IPS-15b (cell line): Measurements from ENCODE around the gene HERC3.

ENCODE experiments used
- H3K27me3 ChIP-seq: one replicate; pipeline ENCODE4 v1.6.1; 2013; ENCODE audit warnings: low read length; ENCODE audit not compliant: control insufficient read depth, insufficient read depth
- H3K36me3 ChIP-seq: one replicate; pipeline ENCODE4 v1.6.1; 2013; ENCODE audit warnings: low read length; ENCODE audit not compliant: control insufficient read depth, insufficient read depth
- H3K4me1 ChIP-seq: one replicate; pipeline ENCODE4 v1.6.1; 2013; ENCODE audit warnings: mild to moderate bottlenecking, low read length; ENCODE audit not compliant: control insufficient read depth, insufficient read depth
- H3K4me3 ChIP-seq: one replicate; pipeline ENCODE4 v1.5.1; 2013; ENCODE audit warnings: low read depth, low read length
- H3K9ac ChIP-seq: one replicate; pipeline ENCODE4 v1.6.1; 2013; ENCODE audit warnings: low read depth, mild to moderate bottlenecking, low read length
- H3K9me3 ChIP-seq: one replicate; pipeline ENCODE4 v1.6.1; 2013; ENCODE audit warnings: mild to moderate bottlenecking, low read length; ENCODE audit not compliant: control insufficient read depth, insufficient read depth

Gene HERC3

DNA sequence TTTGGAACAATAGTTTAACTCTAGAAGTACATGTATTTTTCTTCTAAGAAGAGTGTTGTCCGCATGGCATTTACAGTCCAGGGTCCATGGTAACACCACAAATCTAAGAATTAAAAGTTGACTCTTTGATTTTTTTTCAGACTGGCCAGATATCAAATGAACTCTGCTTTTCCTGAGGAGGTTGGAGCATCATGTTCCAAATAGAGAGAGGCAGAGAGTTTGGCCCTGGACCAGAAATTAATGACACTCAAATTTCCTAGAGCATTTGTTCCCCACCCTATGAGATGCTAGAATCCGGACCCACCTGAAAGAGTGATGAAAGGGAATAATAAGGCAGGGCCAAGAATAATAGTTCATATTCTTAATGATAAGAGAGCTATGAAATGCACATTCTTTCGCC lies 152.3 kb downstream of the HERC3 start:
- Histone ChIP-seq H3K4me3 (no peak overlapping the region), H3K27me3 (no peaks in the 10 kb centered on the region), H3K9ac (no peak overlapping the region), H3K4me1 (no peaks in the 10 kb centered on the region), H3K9me3 (no peaks in the 10 kb centered on the region), H3K36me3 (no peaks in the 10 kb centered on the region)

DNA sequence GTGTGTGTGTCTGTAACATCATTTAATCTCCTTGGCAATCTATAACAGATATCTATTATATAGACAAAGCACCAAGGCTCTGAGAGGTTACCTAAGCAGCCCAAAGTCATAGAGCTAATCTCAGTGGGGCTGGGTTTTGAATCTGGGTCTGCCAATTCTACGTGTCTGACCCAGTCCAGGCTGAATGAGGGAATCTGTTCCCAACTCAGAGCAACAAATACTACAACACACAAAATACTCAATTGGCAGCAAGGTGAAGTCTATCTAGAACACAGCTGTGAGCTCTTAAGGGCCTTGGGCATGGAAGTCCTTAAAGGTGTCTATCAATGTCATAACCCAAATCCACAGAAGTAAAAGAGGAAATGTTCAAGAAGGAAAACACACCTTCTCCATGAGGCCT lies 152.9 kb downstream of the HERC3 start:
- Histone ChIP-seq H3K9ac (no peak overlapping the region), H3K27me3 (no peaks in the 10 kb centered on the region), H3K4me3 (no peak overlapping the region), H3K4me1 (no peaks in the 10 kb centered on the region), H3K9me3 (no peaks in the 10 kb centered on the region), H3K36me3 (peaks cover under 1% of the 10 kb centered on the region)

DNA sequence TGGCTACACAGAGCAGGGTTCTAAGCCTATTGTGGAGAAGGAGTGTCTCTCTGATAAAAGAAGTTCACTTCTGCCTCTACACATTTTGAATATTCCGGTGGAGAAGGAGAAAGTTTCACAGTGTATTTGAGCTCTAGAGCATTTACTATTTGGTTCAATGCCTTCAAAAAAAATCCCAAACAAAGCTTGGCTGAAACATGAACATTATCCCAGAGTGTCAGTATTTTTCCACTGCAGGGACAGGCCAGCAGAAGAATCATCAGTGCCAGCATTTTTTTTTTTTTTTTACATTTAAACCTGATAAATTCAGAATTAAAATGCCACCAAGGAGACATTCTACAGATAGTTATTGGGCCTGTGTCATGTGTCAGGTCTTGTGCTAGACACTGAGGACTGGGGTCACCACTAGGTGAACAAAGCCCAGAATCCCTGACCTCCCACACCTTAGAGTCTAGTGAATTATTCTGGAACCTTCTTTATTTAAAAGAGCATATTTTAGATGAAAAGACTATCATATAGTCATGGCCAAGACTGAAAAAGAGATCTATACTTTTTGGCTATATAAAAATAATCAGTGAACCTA lies 153.4 kb downstream of the HERC3 start:
- Histone ChIP-seq H3K9me3 (no peaks in the 10 kb centered on the region), H3K9ac (no peak overlapping the region), H3K4me1 (no peaks in the 10 kb centered on the region), H3K4me3 (no peak overlapping the region), H3K27me3 (no peaks in the 10 kb centered on the region), H3K36me3 (peaks cover 3% of the 10 kb centered on the region)

DNA sequence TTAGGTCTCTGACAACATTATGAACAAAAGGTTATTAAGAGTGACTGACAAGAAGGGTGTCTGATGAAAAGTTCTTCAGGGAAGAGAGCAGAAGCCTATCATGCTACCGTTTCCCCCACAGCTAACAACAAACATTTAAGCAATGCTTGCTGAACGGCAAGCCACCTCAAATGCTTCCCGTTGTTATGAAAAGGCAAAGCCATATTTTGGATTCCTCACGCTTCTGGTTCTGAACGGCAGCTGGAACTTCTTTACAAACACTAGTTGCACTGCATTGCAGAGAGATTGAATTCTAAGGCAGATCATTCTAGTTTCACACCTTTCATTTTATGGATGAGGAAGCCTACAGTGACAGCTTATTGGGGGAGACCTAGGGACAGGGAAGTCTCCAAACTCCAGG lies 153.9 kb downstream of the HERC3 start:
- Histone ChIP-seq H3K4me3 (no peak overlapping the region), H3K9me3 (no peaks in the 10 kb centered on the region), H3K27me3 (no peaks in the 10 kb centered on the region), H3K9ac (no peak overlapping the region), H3K4me1 (no peaks in the 10 kb centered on the region), H3K36me3 (peaks cover 3% of the 10 kb centered on the region)

DNA sequence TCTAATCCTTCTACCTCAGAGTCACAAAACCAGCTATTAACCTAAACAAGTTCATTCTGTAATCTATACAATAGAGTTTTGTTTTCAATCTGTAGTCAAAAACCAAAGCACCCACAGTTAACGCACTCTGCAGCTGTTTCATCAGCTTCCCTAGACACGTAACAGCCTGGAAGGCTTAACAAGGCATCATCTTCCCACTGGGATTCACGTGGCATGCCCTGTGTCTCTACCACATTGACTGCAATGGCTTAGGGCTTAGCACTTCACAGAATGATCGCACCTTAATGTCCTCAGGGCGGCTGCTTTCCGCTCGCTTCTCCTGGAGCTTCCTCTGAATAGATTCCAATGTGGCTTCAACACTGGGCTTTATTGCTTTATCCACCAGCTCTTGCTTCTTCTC lies 155.1 kb downstream of the HERC3 start:
- H3K27me3 ChIP-seq = no peaks in the 10 kb centered on the region
- no peaks in the 10 kb centered on the region for H3K9me3 ChIP-seq
- H3K36me3 ChIP-seq = peaks cover 3% of the 10 kb centered on the region
- H3K4me1 ChIP-seq = no peaks in the 10 kb centered on the region
- no peak overlapping the region for H3K4me3 ChIP-seq
- H3K9ac ChIP-seq = no peak overlapping the region

DNA sequence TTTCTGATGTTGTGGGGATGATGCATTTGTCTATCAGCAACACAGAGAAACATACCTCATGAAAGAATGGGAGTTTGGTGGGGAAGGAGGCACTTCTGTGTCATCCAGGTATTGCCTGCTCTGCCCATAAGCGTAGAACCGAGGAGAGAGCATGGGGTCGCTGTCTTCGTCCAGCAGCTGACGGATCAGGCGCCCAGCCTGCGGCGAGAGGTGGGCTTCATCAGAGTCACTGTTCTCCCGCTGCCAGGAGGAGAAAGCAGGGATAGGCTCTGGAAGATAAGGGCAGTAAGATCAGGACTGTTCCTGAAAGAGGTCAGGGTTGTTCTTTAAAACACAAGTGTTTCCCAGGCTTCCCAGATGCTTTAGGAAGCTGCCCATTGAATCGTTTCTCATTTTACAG lies 158.1 kb downstream of the HERC3 start:
- Histone ChIP-seq H3K9me3 (no peaks in the 10 kb centered on the region), H3K36me3 (peaks cover 3% of the 10 kb centered on the region), H3K4me3 (no peak overlapping the region), H3K9ac (no peak overlapping the region), H3K27me3 (no peaks in the 10 kb centered on the region), H3K4me1 (no peaks in the 10 kb centered on the region)

DNA sequence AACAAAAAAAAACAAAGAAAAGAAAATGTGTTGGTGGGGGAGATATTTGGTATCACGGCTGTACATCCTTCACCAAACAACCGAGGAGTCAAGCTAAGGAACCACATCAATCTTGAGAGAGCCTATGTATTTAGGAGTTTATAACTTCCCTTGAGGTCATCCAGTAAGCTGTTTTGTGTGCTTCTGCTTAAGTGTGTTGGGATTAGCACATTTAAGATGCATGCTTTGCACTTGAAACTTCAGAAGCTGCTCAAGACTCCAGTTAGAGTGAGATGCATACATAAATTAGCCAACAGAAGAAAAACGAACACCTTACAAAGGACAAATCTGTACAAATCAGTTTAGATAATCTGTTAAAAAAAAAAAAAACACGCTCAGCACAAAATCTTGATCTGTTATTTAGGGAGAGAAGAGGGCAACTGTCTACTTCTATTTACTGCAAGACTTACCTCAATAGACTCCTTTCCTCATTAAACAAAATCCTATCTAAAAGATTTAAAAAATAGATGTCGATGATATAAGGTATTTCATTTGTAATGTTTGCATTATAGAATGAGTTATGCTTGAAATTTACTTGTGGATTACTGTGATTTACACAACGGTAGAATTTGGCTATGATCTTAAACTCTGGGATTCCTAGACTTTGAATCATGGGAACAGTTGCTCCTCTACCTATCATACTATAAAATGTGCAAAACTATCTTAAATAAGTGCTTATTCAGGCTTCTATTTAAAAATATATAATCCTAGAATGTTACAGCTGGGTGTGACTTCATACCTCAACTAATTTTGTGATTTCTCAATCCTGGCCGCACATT lies 159.2 kb downstream of the HERC3 start:
- H3K4me3 ChIP-seq = no peak overlapping the region
- peaks cover 3% of the 10 kb centered on the region for H3K36me3 ChIP-seq
- no peaks in the 10 kb centered on the region for H3K27me3 ChIP-seq
- no peak overlapping the region for H3K9ac ChIP-seq
- no peaks in the 10 kb centered on the region for H3K9me3 ChIP-seq
- no peaks in the 10 kb centered on the region for H3K4me1 ChIP-seq

DNA sequence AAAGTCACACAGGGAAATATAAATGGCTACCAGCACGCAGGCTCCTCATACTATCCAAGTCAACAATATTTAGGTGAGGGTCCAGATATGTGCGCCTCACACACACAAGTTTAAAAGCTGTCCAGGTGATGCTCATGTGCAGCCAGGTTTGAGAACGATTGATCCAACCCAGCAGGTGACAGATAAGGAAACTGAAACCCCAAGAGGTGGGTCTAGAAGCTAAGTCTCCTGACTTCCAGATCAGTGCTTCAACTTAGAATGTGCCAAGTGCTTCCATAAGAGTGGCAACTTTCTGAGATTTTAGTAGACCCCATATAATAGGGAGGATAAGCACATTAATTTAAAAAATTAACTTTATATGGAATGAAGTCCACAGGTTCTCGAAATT lies 159.8 kb downstream of the HERC3 start:
- H3K4me3 ChIP-seq = no peak overlapping the region
- H3K27me3 ChIP-seq = no peaks in the 10 kb centered on the region
- H3K9me3 ChIP-seq = no peaks in the 10 kb centered on the region
- H3K36me3 ChIP-seq = peaks cover 3% of the 10 kb centered on the region
- H3K4me1 ChIP-seq = no peaks in the 10 kb centered on the region
- no peak overlapping the region for H3K9ac ChIP-seq

DNA sequence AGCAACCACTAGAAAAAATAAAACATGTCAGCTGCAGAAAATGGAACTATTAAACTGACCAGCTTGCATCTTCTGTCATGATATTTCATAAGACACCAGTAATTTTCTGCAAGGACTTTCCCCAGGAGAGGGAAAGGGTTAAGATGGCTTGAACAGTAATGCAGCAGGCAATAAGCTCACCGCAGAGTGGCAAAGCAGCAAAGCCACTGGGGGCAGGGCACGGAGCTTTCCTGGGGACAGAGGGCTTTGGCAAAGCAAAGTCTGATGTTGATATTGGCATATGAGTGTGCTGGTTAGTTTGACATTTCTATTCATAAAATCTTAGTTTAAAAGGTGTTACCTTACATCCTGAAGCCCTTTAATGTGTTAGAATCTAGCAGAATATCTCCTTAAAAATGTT lies 160.5 kb downstream of the HERC3 start:
- no peak overlapping the region for H3K9ac ChIP-seq

DNA sequence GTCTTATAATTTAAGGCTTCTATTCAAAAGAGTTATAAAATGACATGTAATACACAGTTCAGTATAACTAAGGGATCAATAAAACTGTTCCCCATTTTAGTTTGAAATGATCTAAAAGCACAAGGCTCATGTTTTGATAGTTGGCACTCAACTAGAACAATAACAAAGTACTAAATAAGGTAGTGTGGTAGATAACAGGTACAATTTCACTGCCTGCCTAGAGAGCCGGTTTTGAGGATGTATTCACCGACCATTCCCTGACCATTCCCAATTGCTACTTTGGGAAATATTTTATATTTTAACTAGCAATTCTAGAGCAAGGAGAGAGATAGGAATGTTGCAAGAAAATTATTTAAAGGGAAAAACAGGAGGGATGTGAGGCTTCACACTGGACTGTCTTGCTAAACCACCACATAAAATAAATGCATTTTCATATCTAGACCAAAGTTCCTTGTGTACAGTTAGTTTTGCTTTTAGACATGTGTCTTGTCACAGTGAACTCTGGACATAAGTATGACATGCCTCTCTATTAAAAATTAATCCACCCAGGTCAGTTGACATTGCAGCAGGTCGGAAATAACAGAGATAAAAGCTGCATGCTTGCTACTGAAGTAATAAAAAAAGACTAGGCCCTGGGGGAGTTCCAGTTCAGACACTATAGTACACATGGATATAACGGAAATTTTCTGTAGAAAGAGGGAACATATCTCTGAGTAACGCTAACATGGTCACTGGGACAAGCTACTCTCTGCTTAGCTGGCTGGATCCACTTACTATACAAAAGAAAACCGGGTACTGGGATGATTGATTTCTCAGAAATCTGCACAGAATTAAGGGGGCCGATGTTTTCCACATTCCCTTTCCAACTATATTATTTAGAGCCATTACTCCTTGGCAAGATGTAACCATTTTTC lies 161.6 kb downstream of the HERC3 start:
- H3K9ac ChIP-seq = no peak overlapping the region
- H3K4me1 ChIP-seq = no peaks in the 10 kb centered on the region
- H3K9me3 ChIP-seq = no peaks in the 10 kb centered on the region
- no peak overlapping the region for H3K4me3 ChIP-seq
- no peaks in the 10 kb centered on the region for H3K27me3 ChIP-seq
- peaks cover 3% of the 10 kb centered on the region for H3K36me3 ChIP-seq

More for the DNA sequence above, 160.5 kb downstream of the HERC3 start:
- H3K4me3 ChIP-seq = no peak overlapping the region
- H3K9me3 ChIP-seq = no peaks in the 10 kb centered on the region
- no peaks in the 10 kb centered on the region for H3K4me1 ChIP-seq
- peaks cover 3% of the 10 kb centered on the region for H3K36me3 ChIP-seq
- no peaks in the 10 kb centered on the region for H3K27me3 ChIP-seq

DNA sequence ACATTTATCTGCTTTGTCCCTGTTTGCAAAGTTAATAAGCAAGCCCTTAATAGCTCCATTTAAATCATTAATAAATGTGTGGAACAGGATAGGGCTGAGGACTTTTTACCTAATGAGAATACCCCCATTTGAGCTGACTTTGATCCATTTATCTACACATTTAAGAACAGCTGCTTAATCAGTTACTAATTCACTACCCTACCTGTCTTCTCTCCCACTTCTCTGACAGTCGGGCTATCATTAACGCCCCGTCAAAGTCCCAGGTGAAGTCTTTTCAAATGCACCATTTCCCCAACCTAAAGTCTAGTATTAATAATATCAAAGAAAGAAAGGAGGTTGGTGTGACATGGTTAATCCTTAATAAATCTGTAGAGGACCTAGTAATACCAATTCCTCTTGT lies 162.5 kb downstream of the HERC3 start:
- no peak overlapping the region for H3K4me3 ChIP-seq
- peaks cover 3% of the 10 kb centered on the region for H3K36me3 ChIP-seq
- H3K27me3 ChIP-seq = no peaks in the 10 kb centered on the region
- H3K9ac ChIP-seq = no peak overlapping the region
- H3K4me1 ChIP-seq = no peaks in the 10 kb centered on the region
- H3K9me3 ChIP-seq = no peaks in the 10 kb centered on the region
